SIG-M5 (cell line): Measurements from ENCODE around the gene TWF2.

Experiments
- DNase-seq: peaks from one replicate; lab custom pipeline; 2025; lab: John Stamatoyannopoulos, UW

TWF2 gene

GRCh38 chr3:52222319-52223221 lies 16.4 kb downstream of the TWF2 start:
- DNase-seq, result no peak

GRCh38 chr3:52221563-52222318 lies 17.2 kb downstream of the TWF2 start:
- no peak for DNase-seq

GRCh38 chr3:52221141-52221562 lies 17.8 kb downstream of the TWF2 start:
- no peak for DNase-seq

DNA sequence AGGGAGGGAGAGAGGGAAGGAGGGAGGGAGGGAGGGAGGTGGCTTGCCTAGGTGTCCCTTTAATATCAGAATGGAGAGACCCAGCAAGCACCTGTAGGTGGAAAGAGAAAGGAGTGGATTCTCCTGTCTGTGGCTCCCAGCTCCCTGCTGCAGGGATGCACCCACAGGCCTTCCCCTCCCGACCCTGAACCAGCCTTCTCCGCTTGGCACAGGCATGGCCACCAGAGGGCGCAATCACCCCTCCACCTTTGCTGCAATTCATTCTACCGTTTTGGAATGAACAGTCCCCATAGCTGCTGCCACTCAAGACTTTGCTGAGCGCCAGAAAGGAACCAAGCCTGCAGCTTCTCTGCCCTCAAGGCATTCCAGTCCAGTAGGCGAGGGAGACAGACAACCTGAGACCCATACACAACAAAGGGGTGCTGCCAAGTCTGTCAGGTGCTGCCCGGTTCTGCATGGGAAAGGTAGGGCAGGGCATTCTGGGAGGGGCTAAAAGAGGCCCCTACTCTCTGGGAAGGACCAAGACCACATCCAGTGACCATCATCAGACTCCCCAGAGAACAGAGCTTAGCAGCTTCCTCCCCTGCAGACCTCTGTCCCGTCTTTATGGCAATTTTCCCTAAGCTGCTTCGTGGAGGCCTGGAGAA lies 18.5 kb downstream of the TWF2 start:
- no peak for DNase-seq

DNA sequence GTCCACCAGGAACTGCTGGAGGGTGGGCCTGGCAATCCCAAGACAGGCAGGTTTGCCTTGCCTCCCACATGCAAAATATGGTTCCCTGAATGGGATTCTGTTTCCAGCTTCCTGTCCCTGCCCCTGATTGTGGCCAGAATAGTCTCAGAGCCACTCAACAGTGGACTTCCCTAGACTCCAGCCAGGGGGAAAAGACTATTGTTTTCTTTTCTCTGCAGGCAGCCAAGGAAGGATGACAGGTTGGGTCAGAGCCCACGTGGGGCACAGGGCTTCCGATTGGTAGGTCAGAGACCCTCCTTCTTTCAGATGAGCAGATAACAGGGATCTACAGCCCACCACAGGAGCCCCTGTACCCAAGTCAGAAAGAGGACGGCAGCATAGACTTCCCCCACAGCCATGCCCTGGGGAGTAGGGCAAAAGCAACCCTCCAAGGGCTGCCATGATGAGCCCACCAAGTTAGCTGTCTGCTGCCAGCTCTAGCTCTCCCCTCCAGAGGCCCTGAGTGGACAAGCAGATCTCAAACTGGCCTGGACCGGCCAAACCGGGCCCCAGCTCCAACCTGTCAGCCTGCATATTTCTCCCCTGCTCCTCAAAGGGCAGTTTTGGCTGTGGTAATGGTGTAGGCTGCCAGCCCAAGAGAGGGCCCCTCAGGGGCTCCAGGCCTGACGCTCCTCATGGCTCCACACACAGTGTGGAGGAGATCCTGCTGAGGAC lies 19.9 kb downstream of the TWF2 start:
- no peak for DNase-seq

- DNase-seq, result no peak
Measured at GRCh38 chr3:52218454-52218853, 20.5 kb downstream of the TWF2 start.

DNA sequence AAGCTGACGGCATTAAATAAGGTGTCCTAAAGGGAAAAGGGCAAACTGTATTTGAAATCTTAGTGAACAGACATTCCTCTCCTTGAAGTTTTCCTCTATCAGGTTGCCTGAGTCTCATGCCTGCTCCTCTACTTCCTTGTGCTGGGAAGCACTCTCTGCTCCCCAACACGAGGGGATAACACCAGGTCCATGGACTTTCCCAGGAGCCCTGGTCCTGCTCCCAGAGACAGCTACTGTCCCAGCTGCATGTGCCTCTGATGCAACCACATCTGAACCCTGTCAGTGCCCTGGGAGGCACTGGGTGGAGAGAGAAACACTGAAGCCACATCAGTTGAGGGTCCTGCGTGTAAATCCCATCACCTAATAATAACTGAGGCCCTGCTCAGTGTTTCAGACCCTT lies 20.9 kb downstream of the TWF2 start:
- no peak for DNase-seq

GRCh38 chr3:52217409-52217805 lies 21.6 kb downstream of the TWF2 start:
- DNase-seq, result no peak

DNA sequence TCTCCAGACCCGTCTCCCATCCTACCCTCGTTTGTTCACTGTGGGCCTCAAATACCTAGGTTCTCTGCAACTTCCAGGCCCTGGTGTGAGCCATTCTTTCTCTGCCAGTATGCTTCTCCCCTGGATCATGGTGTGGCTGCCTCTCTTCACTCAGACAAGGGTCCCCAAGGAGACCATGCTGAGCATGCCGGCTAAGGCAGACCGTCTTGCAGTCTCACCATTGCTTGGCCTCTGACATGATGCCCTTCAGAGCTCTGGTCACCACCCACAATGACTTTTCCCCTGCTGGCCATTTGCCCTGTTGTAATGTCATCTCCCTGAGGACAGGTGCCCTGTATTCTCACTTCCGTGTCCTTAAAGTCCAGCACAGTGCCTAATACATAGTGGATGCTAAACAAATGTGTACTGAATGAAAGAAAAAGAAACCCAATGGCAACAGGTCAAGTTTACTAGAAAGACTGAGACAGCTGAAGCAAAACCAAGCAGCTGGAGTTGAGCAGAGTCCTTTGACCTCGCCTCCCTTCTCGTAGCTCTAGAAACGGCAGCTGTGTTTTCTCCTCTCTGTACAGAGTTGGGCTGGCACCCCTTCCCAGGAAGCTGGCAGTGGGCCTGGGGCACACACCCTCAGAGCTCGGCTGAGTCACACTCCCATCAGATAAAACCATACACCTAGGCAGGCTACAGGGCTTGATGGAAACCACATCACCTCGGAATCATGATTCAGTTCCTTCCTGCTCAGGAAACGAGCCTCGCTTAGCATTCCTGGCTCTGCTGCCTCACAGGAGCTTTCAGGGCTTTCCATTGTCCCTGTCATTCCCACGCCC lies 22.2 kb downstream of the TWF2 start:
- no peak for DNase-seq

- no peak for DNase-seq
Measured at GRCh38 chr3:52215351-52215750, 23.6 kb downstream of the TWF2 start.

GRCh38 chr3:52213901-52214300 lies 25.1 kb downstream of the TWF2 start:
- no peak for DNase-seq

DNA sequence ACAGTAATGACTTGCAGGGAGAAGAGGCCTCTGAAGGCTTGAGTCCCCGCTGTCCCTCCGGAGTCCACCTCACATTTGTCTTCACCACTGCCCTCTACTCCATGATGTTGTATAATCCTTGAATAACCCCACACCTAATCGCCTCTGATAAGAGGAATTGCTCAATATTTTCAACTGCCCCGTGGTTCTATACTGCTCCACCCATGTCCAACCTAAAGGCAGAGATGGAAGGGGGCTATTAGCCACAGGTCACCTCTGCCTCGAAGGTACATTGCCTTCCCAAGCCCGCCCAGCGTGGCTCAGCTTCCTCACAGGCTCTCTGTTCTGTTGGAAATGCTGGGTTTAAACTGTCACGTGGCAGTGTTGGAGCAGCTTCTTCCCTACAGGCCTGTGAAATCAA lies 26.0 kb downstream of the TWF2 start:
- no peak for DNase-seq

GRCh38 chr3:52211268-52211891 lies 27.6 kb downstream of the TWF2 start:
- DNase-seq, result no peak

GRCh38 chr3:52210550-52211046 lies 28.4 kb downstream of the TWF2 start:
- peak; percentile 80 for DNase-seq

- DNase-seq, result no peak
Measured at GRCh38 chr3:52210037-52210436, 28.9 kb downstream of the TWF2 start.

GRCh38 chr3:52208556-52208955 lies 30.4 kb downstream of the TWF2 start:
- DNase-seq, result no peak

- no peak for DNase-seq
Measured at GRCh38 chr3:52205727-52206372, 33.1 kb downstream of the TWF2 start.

DNA sequence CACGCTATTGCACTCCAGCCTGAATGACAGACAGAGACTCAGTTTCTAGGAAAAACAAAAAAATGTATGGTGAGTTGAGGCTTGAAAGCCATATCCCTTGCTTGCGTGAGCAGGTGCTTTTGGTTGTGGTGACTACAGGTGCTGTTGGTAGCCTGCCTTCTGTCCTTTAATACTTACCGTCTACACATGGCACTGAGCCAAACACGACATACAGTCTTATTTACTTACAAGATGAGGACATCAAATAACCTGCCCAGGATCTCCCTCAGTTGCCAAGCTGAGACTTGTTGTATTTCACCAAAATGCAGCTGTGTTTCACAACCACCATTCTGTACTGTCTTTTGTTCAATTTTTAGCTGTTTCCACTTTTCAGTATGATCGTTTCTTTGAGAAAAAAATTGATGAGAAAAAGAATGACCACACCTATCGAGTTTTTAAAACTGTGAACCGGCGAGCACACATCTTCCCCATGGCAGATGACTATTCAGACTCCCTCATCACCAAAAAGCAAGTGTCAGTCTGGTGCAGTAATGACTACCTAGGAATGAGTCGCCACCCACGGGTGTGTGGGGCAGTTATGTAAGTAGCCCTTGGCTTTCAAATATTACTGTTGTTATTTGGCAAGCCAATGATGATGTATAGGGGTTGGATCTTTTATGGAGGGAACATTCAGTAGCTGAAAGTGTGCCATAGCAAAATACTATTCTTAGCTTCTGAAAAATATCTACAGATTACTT lies 34.5 kb downstream of the TWF2 start:
- no peak for DNase-seq

GRCh38 chr3:52203701-52204100 lies 35.3 kb downstream of the TWF2 start:
- DNase-seq, result no peak
